HUES6 (cell line): Measurements from ENCODE around the gene ADAMTS10.
A peak's percentile ranks its signal among the peaks of the same experiment; 100 is the strongest.

Source experiments
- H3K27ac ChIP-seq: 2 replicates; pipeline ENCODE4 v1.7.0; 2013; ENCODE audit warnings: low read depth, mild to moderate bottlenecking, low read length, inconsistent platforms
- H3K27me3 ChIP-seq: 2 replicates; pipeline ENCODE4 v1.6.1; 2013; ENCODE audit warnings: low read length; ENCODE audit not compliant: control insufficient read depth, insufficient read depth
- H3K36me3 ChIP-seq: 2 replicates; pipeline ENCODE4 v1.6.1; 2013; ENCODE audit warnings: low read length; ENCODE audit not compliant: control insufficient read depth, insufficient read depth
- H3K4me1 ChIP-seq: 2 replicates; pipeline ENCODE4 v1.6.1; 2013; ENCODE audit warnings: low read length; ENCODE audit not compliant: control insufficient read depth, insufficient read depth
- H3K4me3 ChIP-seq: 2 replicates; pipeline ENCODE4 v1.5.1; 2013; ENCODE audit warnings: low read depth, low read length
- H3K9ac ChIP-seq: one replicate; pipeline ENCODE4 v1.6.1; 2013; ENCODE audit warnings: mild to moderate bottlenecking, low read length
- H3K9me3 ChIP-seq: 2 replicates; pipeline ENCODE4 v1.6.1; 2013; ENCODE audit warnings: low read depth, low read length; ENCODE audit not compliant: control insufficient read depth, insufficient read depth

The ADAMTS10 gene

GRCh38 chr19:8589177-8589714 lies 21.3 kb downstream of the ADAMTS10 start:
- Histone ChIP-seq H3K27me3 (peaks cover 23% of the 10 kb centered on the region), H3K27ac (no peak overlapping the region), H3K36me3 (no peaks in the 10 kb centered on the region), H3K9me3 (no peaks in the 10 kb centered on the region), H3K9ac (no peak overlapping the region), H3K4me1 (no peaks in the 10 kb centered on the region; the same call in 1 of the 2 replicates), H3K4me3 (no peak overlapping the region)

DNA sequence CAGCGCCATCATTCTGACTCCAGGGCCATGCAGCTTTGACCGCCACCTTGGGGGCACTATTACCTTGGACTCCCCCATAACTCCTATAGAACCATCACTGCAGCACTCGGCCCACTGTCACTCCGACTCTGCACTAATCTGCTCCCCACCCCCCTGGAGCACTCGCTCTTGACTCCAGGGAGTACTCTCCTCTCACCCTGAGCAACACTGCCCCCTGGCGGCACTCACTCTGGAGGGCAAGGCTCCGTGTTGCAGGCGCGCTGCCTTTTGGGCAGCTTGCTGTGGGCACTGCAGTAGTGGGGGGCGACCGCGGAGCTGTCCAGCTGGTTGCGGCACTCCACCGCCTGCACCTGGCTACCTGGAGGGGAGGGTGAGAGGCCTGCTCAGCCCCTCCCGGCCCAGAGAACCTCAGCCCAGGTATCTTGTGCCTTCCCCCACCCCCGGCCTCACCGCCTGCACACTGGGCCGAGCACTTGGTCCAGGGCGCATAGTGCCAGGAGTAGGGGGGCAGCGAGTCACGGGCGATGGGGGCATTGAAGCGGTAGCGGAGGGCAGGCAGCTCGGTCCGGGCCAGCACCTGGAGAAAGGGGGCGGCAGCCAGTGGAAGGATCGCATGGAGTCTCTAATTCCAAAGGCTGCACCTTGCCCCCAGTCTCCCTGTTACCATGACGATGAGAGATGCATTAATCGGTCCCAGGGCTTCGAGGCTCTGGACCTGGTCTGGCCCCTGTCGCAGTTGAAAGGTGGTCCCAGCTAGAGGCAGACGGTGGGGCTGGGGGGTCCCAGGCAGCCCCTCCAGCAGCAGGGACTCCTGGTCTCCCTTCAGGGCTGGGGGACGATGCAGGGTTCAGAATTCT lies 24.4 kb downstream of the ADAMTS10 start:
- H3K27me3 ChIP-seq: peaks cover 18% of the 10 kb centered on the region
- no peaks in the 10 kb centered on the region; the same call in 1 of the 2 replicates for H3K4me1 ChIP-seq
- no peak overlapping the region for H3K4me3 ChIP-seq
- no peak overlapping the region for H3K9ac ChIP-seq
- no peaks in the 10 kb centered on the region for H3K9me3 ChIP-seq
- H3K36me3 ChIP-seq: no peaks in the 10 kb centered on the region
- H3K27ac ChIP-seq: no peak overlapping the region

DNA sequence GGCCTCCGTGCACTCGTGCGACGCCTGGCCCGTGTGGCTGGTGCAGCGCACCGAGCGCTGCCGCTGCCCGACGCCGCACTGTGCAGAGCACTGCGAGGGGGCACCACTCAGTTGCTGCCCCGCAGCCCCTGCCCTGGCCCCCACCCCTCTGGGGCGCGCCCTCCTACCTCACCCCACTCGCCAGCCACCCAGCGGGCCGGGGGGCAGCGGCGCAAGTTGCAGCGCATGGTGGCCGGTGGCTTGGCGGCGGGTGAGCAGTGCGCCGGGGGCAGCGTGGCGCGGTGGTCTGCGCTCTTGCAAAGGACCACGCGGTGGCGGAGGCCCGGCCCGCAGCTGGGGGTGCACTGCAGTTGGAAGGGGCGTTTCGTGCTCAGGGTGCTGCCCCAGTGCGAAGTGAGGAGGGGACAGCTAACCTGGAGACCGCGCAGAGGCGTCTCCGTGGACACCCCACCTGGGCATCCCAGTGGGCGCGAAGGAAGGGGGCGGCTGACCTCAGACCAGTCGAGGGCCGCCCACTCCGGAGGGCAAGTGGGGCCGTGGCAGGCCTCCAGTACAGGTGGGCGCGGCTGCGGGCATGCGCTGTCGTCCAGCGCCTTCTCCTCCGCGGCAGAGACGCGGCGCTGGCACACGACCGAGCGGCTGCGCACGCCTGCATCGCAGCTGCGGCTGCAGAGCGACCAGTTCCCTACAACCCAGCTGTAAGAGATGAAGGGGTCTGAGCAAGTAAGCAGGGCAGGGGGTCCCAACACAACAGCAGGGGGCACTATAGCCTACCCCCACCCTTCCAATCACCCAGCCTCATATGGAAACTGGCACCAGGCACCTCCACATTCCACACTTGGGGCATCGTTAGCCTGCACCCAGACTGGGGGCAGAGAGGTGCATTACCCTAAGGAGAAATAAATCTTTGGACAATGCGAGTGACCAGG lies 25.3 kb downstream of the ADAMTS10 start:
- no peak overlapping the region for H3K27ac ChIP-seq
- H3K9ac ChIP-seq: no peak overlapping the region
- peak overlapping the region; percentile 21; the same call in 1 of the 2 replicates for H3K4me3 ChIP-seq
- no peaks in the 10 kb centered on the region for H3K36me3 ChIP-seq
- H3K27me3 ChIP-seq: peaks cover 13% of the 10 kb centered on the region
- no peaks in the 10 kb centered on the region for H3K4me1 ChIP-seq
- no peaks in the 10 kb centered on the region for H3K9me3 ChIP-seq

- peaks cover 17% of the 10 kb centered on the region for H3K4me1 ChIP-seq
- H3K9ac ChIP-seq: no peak overlapping the region
- peaks cover 7% of the 10 kb centered on the region for H3K27me3 ChIP-seq
- no peaks in the 10 kb centered on the region for H3K36me3 ChIP-seq
- H3K4me3 ChIP-seq: 0 out of 2 replicates have a peak overlapping the region, but pooled peaks have one; percentile 8
- no peaks in the 10 kb centered on the region for H3K9me3 ChIP-seq
- H3K27ac ChIP-seq: no peak overlapping the region
These were observed 29.7 kb downstream of the ADAMTS10 start for GRCh38 chr19:8580710-8581281.

GRCh38 chr19:8578642-8579265 lies 31.8 kb downstream of the ADAMTS10 start:
- Histone ChIP-seq H3K4me1 (peaks cover 22% of the 10 kb centered on the region), H3K9ac (no peak overlapping the region), H3K9me3 (no peaks in the 10 kb centered on the region), H3K27me3 (peaks cover 3% of the 10 kb centered on the region; the same call in 1 of the 2 replicates), H3K36me3 (no peaks in the 10 kb centered on the region), H3K4me3 (no peak overlapping the region), H3K27ac (no peak overlapping the region)

DNA sequence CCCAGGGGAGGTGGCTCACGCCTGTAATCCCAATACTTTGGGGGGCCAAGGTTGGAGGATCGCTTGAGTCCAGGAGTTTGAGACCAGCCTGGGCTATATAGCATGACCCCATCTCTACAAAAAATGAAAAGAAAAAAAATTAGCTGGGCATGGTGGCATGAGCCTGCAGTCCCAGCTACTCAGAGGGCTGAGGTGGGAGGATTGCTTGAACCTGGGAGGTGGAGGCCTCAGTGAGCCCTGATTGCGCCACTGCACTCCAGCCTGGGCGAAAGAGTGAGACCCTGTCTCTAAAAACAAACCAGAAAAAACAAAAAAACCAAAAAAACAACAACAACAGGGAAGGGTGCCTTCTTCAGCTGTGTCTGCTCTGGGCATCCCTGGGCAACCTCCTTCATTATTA lies 32.8 kb downstream of the ADAMTS10 start:
- peaks cover 22% of the 10 kb centered on the region for H3K4me1 ChIP-seq
- H3K36me3 ChIP-seq: no peaks in the 10 kb centered on the region
- H3K9ac ChIP-seq: no peak overlapping the region
- H3K9me3 ChIP-seq: no peaks in the 10 kb centered on the region
- peaks cover 3% of the 10 kb centered on the region; the same call in 1 of the 2 replicates for H3K27me3 ChIP-seq
- H3K4me3 ChIP-seq: no peak overlapping the region
- H3K27ac ChIP-seq: no peak overlapping the region

DNA sequence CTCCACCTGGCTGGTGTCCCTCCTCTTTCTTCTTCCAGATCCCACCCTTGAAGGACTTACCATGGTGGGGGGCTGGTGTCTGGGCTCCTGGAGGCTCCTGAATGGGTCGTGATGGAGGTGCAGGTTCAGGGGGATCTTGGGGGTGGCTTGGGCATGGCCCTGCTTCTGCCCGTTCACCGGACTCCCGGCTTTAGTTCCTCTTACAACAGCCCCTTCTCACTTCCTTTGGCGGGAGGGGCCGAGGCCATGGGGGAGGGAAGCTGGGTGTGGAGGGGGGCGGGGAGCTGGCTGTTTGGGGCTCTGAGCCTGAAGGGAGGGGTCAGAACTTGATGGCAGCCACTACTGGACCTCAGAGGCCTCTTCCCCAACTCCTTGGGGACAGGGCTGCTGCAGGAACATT lies 33.3 kb downstream of the ADAMTS10 start, which contains the start of gene MYO1F:
TSS of gene MYO1F (minus strand) at position 196 of the 400 bp plus-strand sequence. CDS start at position 63, 133 bp downstream.
- Histone ChIP-seq H3K4me1 (peaks cover 22% of the 10 kb centered on the region), H3K27ac (no peak within 1 kb of the TSS), H3K9me3 (no peaks in the 10 kb centered on the region), H3K9ac (no peak within 1 kb of the TSS), H3K27me3 (peaks cover 3% of the 10 kb centered on the region; the same call in 1 of the 2 replicates), H3K4me3 (no peak within 1 kb of the TSS), H3K36me3 (no peaks in the 10 kb centered on the region)

DNA sequence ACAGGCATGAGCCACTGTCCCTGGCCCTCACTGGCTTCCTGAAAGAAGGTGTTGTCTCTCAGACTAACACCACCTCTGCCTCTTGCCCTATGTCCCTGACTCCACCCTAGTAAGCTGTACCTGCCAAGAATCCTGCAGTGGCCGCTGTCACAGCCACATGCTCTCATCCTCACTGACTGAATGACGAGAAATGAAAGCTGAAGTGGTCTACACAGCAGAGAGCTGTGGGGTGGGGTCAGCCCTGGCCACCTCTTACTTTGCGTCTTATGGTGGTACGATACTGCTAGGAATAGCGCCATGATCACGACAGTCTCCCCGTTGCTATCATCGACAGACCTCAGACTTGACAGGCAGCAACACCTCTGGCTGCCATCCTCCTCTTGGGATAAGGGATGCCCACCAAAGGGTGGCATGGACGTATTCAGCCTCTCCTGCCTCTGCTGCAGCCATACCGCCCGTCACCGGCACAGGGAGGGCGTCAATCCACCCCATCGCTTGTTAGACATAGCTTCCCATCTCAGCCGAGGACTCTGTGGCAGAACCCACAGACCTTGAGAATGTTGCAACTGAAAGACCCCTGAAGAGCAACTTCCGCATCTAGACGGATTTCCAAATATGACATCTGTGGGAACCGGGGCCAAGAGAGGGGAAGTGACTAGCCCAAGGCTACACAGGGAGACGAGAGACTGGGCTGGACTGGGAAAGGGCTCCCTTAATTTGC lies 34.1 kb downstream of the ADAMTS10 start:
- Histone ChIP-seq H3K4me3 (no peak overlapping the region), H3K9me3 (no peaks in the 10 kb centered on the region), H3K4me1 (peaks cover 22% of the 10 kb centered on the region), H3K27ac (no peak overlapping the region), H3K36me3 (no peaks in the 10 kb centered on the region), H3K27me3 (peaks cover 3% of the 10 kb centered on the region; the same call in 1 of the 2 replicates), H3K9ac (no peak overlapping the region)

- Histone ChIP-seq H3K9me3 (no peaks in the 10 kb centered on the region), H3K27me3 (peaks cover 3% of the 10 kb centered on the region; the same call in 1 of the 2 replicates), H3K4me1 (peaks cover 22% of the 10 kb centered on the region), H3K36me3 (no peaks in the 10 kb centered on the region), H3K27ac (no peak overlapping the region), H3K4me3 (no peak overlapping the region), H3K9ac (no peak overlapping the region)
These were observed 35.0 kb downstream of the ADAMTS10 start for GRCh38 chr19:8575467-8575997.
